HEK293T (cell line): Measurements from ENCODE around the gene LEAP2.

Experiments used
- ARNT ChIP-seq: fragments of 450-650 bp; IDR thresholded peaks from 2 replicates; pipeline ENCODE4 v1.6.1; 2017; ENCODE audit warnings: mild to moderate bottlenecking
- BHLHE40 ChIP-seq: fragments of 450-650 bp; IDR thresholded peaks from 2 replicates; pipeline ENCODE4 v1.6.1; 2016; ENCODE audit warnings: mild to moderate bottlenecking, moderate library complexity, borderline replicate concordance
- ELF4 ChIP-seq: fragments of 450-650 bp; IDR thresholded peaks from 2 replicates; pipeline ENCODE4 v1.6.1; 2017; ENCODE audit warnings: antibody characterized with exemption
- FOXA1 ChIP-seq: fragments of 450-650 bp; IDR thresholded peaks from 2 replicates; pipeline ENCODE4 v1.6.1; 2016; ENCODE audit warnings: mild to moderate bottlenecking
- FOXK2 ChIP-seq: fragments of 450-650 bp; IDR thresholded peaks from 2 replicates; pipeline ENCODE4 v1.6.1; 2016; ENCODE audit warnings: mild to moderate bottlenecking
- FOXM1 ChIP-seq: fragments of 450-650 bp; IDR thresholded peaks from 2 replicates; pipeline ENCODE4 v1.6.1; 2017; ENCODE audit warnings: mild to moderate bottlenecking, borderline replicate concordance
- HDGF ChIP-seq: fragments of 450-650 bp; IDR thresholded peaks from 2 replicates; pipeline ENCODE4 v1.6.1; 2017; ENCODE audit warnings: antibody characterized with exemption, borderline replicate concordance
- L3MBTL2 ChIP-seq: fragments of 450-650 bp; conservative IDR thresholded peaks from 2 replicates; pipeline ENCODE4 v1.6.1; 2016; ENCODE audit warnings: mild to moderate bottlenecking
- NFRKB ChIP-seq: fragments of 450-650 bp; IDR thresholded peaks from 2 replicates; pipeline ENCODE4 v1.6.1; 2016; ENCODE audit warnings: mild to moderate bottlenecking, moderate library complexity
- SP1 ChIP-seq: fragments of 450-650 bp; IDR thresholded peaks from 2 replicates; pipeline ENCODE4 v1.6.1; 2017
- SUZ12 ChIP-seq: fragments of 450-650 bp; IDR thresholded peaks from 2 replicates; pipeline ENCODE4 v1.6.1; 2016; ENCODE audit warnings: mild to moderate bottlenecking
- TARDBP ChIP-seq: fragments of 450-650 bp; IDR thresholded peaks from 2 replicates; pipeline ENCODE4 v1.6.1; 2016
- ZNF384 ChIP-seq: fragments of 450-650 bp; IDR thresholded peaks from 2 replicates; pipeline ENCODE4 v1.6.1; 2016
- TF ChIP-seq, protein P1 (sequence below): fragments of 450-650 bp; IDR thresholded peaks from 2 replicates; pipeline ENCODE4 v1.6.1; 2016

DNA sequence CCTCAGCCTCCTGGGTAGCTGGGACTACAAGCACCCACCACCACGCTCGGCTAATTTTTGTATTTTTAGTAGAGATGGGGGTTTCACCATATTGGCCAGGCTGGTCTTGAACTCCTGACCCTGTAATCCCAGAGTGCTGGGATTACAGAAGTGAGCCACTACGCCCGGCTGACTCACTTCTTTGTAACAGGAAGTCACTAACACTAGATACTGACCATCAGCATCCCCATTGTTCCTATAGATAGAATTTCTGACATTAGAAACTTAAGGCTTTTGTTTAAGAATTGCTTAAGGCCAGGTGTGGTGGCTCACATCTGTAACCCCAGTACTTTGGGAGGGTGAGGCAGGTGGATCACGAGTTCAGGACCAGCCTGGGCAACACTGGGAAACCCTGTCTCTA lies 42.2 kb downstream of the LEAP2 start:
- TF ChIP-seq SP1 = no peak
- TF ChIP-seq FOXM1 = no peak
- no peak for TF ChIP-seq NFRKB
- no peak for TF ChIP-seq ZNF384
- TF ChIP-seq ELF4 = no peak
- TF ChIP-seq BHLHE40 = no peak
- TF ChIP-seq FOXK2 = no peak
- TF ChIP-seq TARDBP = no peak
- TF ChIP-seq, protein P1, sequence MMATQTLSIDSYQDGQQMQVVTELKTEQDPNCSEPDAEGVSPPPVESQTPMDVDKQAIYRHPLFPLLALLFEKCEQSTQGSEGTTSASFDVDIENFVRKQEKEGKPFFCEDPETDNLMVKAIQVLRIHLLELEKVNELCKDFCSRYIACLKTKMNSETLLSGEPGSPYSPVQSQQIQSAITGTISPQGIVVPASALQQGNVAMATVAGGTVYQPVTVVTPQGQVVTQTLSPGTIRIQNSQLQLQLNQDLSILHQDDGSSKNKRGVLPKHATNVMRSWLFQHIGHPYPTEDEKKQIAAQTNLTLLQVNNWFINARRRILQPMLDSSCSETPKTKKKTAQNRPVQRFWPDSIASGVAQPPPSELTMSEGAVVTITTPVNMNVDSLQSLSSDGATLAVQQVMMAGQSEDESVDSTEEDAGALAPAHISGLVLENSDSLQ = no peak
- no peak for TF ChIP-seq L3MBTL2
- TF ChIP-seq ARNT = no peak
- no peak for TF ChIP-seq FOXA1
- no peak for TF ChIP-seq HDGF
- no peak for TF ChIP-seq SUZ12
